OCI-LY3 (cell line): ENCODE data around the gene GNAI3.

Experiments used
- H2AFZ ChIP-seq: fragments of 200-600, 300-600 bp; shearing (Covaris generic); 2 replicates; pipeline ENCODE4 v1.6.0; 2014; ENCODE audit warnings: antibody characterized with exemption, low read depth, low read length
- H3K27ac ChIP-seq: fragments of 200-600, 300-600 bp; sonication (generic); 2 replicates; pipeline ENCODE4 v1.5.1; 2014; ENCODE audit warnings: mild to moderate bottlenecking, low read length, moderate library complexity, mixed read lengths
- H3K27me3 ChIP-seq: fragments of 200-600, 300-600 bp; sonication (generic); 2 replicates; pipeline ENCODE4 v1.6.1; 2014; ENCODE audit warnings: low read depth, low read length, mixed read lengths
- H3K36me3 ChIP-seq: fragments of 200-600, 300-600 bp; sonication (generic); replicated peaks from 2 replicates; pipeline ENCODE3; 2014; ENCODE audit warnings: low read depth, low read length, mixed read lengths
- H3K4me1 ChIP-seq: fragments of 300-600, 200-600 bp; sonication (generic); 2 replicates; pipeline ENCODE4 v1.6.1; 2014; ENCODE audit warnings: low read length, mixed read lengths
- H3K4me2 ChIP-seq: fragments of 200-600, 300-600 bp; sonication (generic); 2 replicates; pipeline ENCODE4 v1.6.1; 2014; ENCODE audit warnings: low read length, mixed read lengths
- H3K4me3 ChIP-seq: fragments of 300-600, 200-600 bp; sonication (generic); 2 replicates; pipeline ENCODE4 v1.5.1; 2014; ENCODE audit warnings: antibody characterized with exemption, mild to moderate bottlenecking, low read length, moderate library complexity
- H3K79me2 ChIP-seq: fragments of 300-600, 200-600 bp; shearing (Covaris generic); 2 replicates; pipeline ENCODE4 v1.6.1; 2014; ENCODE audit warnings: mild to moderate bottlenecking, low read length, mixed read lengths
- H3K9ac ChIP-seq: fragments of 300-600, 200-600 bp; shearing (Covaris generic); 2 replicates; pipeline ENCODE4 v1.6.0; 2014; ENCODE audit warnings: mild to moderate bottlenecking, low read length, moderate library complexity
- H3K9me3 ChIP-seq: fragments of 200-600, 300-600 bp; shearing (Covaris generic); 2 replicates; pipeline ENCODE4 v1.6.1; 2014; ENCODE audit warnings: low read length, mixed read lengths; ENCODE audit not compliant: insufficient read depth
- H4K20me1 ChIP-seq: fragments of 200-600, 300-600 bp; sonication (generic); 2 replicates; pipeline ENCODE4 v1.6.1; 2016; ENCODE audit warnings: low read length, mixed read lengths; ENCODE audit not compliant: insufficient read depth
- CTCF ChIP-seq: fragments of 200-600, 300-600 bp; sonication (generic); IDR thresholded peaks from 2 replicates; pipeline ENCODE4 v1.5.1; 2014; ENCODE audit warnings: antibody characterized with exemption, low read length, low read depth
- EZH2phosphoT487 ChIP-seq: fragments of 200-600 bp; shearing (Covaris generic); IDR thresholded peaks from 2 replicates; pipeline ENCODE4 v1.6.1; 2018; ENCODE audit warnings: antibody characterized with exemption, mixed run types, low read depth

Gene GNAI3

GRCh38 chr1:109625601-109626560, 77.5 kb downstream of the GNAI3 start:
- Histone ChIP-seq H3K36me3 (peaks cover 4% of the 10 kb centered on the region), H2AFZ (no peak overlapping the region), H3K79me2 (peaks cover 37% of the 10 kb centered on the region), H3K9ac (no peak overlapping the region), H3K4me3 (no peak overlapping the region), H3K9me3 (no peaks in the 10 kb centered on the region), H3K4me1 (no peaks in the 10 kb centered on the region), H3K27me3 (no peaks in the 10 kb centered on the region), H3K4me2 (no peak overlapping the region), H4K20me1 (peaks cover 7% of the 10 kb centered on the region; the same call in 1 of the 2 replicates), H3K27ac (no peak overlapping the region)
- no peak for TF ChIP-seq EZH2phosphoT487
- TF ChIP-seq CTCF: no peak

GRCh38 chr1:109626682-109627408, 78.4 kb downstream of the GNAI3 start:
- no peak overlapping the region for H3K27ac ChIP-seq
- peaks cover 3% of the 10 kb centered on the region; the same call in 1 of the 2 replicates for H4K20me1 ChIP-seq
- peaks cover 28% of the 10 kb centered on the region for H3K79me2 ChIP-seq
- no peak overlapping the region for H3K9ac ChIP-seq
- H3K36me3 ChIP-seq: peaks cover 8% of the 10 kb centered on the region
- no peak for TF ChIP-seq CTCF
- no peak for TF ChIP-seq EZH2phosphoT487
- no peaks in the 10 kb centered on the region for H3K9me3 ChIP-seq
- no peaks in the 10 kb centered on the region for H3K27me3 ChIP-seq
- no peaks in the 10 kb centered on the region for H3K4me1 ChIP-seq
- no peak overlapping the region for H3K4me2 ChIP-seq
- no peak overlapping the region for H3K4me3 ChIP-seq
- no peak overlapping the region for H2AFZ ChIP-seq

- H3K4me1 ChIP-seq: no peaks in the 10 kb centered on the region
- no peaks in the 10 kb centered on the region for H3K27me3 ChIP-seq
- TF ChIP-seq CTCF (no peak), EZH2phosphoT487 (no peak)
- H3K27ac ChIP-seq: no peak overlapping the region
- no peak overlapping the region for H3K9ac ChIP-seq
- no peak overlapping the region for H3K4me3 ChIP-seq
- peaks cover 18% of the 10 kb centered on the region; the same call in 1 of the 2 replicates for H3K79me2 ChIP-seq
- peaks cover 8% of the 10 kb centered on the region for H3K36me3 ChIP-seq
- no peak overlapping the region for H3K4me2 ChIP-seq
- no peaks in the 10 kb centered on the region for H3K9me3 ChIP-seq
- H4K20me1 ChIP-seq: peaks cover 3% of the 10 kb centered on the region; the same call in 1 of the 2 replicates
- H2AFZ ChIP-seq: no peak overlapping the region
Observed at GRCh38 chr1:109627692-109628399, 79.4 kb downstream of the GNAI3 start.
